Thyroid gland (tissue), 4 donors: ENCODE results near the gene CAGE1.
"Not testable (repeated sequence)": the region's sequence is repeated elsewhere in the genome, so short reads cannot be mapped to it uniquely, and the experiment has no call there.

Experiments
- CTCF ChIP-seq, 6 experiments: fragments of 200-600 bp in 3 of 6; fragments of 450-650 bp in 3 of 6; sonication (generic) in 3 of 6; IDR thresholded peaks; one replicate each; pipeline ENCODE4 v1.5.1; 2016 to 2019; ENCODE audit warnings: antibody characterized with exemption in 6 of 6, mild to moderate bottlenecking in 2 of 6, inconsistent platforms in 1 of 6, moderate library complexity in 1 of 6
- POLR2A ChIP-seq, 2 donors: fragments of 450-650 bp; IDR thresholded peaks; one replicate each; pipeline ENCODE4 v1.6.1; 2017; ENCODE audit warnings: antibody characterized with exemption in 2 of 2, mild to moderate bottlenecking in 2 of 2, moderate library complexity in 1 of 2

GRCh38 chr6:7339007-7339732 lies 50.4 kb downstream of the CAGE1 start:
- TF ChIP-seq CTCF (IDR thresholded peaks at IDR 0.05): peak in 1 of 6 experiments; percentile 6
- TF ChIP-seq POLR2A (IDR thresholded peaks at IDR 0.05): not testable (repeated sequence)
